GM23338 (cell line): ENCODE data around the gene ELOVL6. TPM values are rescaled to one million over a fixed set of nuclear protein-coding genes. Genes with fewer than 3 reads are reported as not detected.

Experiments used
- ATAC-seq: fragments of 200-7000 bp; cut with Tn5 transposase; 3 replicates; pipeline ENCODE4 v1.9.1; 2020
- DNase-seq: peaks from one replicate; pipeline ENCODE4 v3.0.0-alpha.2; 2015; ENCODE audit warnings: low spot score
- H2AFZ ChIP-seq: fragments of 200-600 bp; sonication (generic); 2 replicates; pipeline ENCODE4 v1.8.0; 2016; ENCODE audit warnings: antibody characterized with exemption, mild to moderate bottlenecking, moderate library complexity
- H3F3A ChIP-seq: fragments of 200-600 bp; sonication (generic); replicated peaks from 2 replicates; pipeline ENCODE4 v1.8.0; 2017; ENCODE audit warnings: antibody characterized with exemption, mixed run types, low read depth
- H3K27ac ChIP-seq: fragments of 200-600 bp; sonication (generic); 2 replicates; pipeline ENCODE4 v1.6.1; 2016; ENCODE audit warnings: low read depth
- H3K27me3 ChIP-seq: fragments of 200-600 bp; sonication (generic); 2 replicates; pipeline ENCODE4 v1.8.0; 2016; ENCODE audit warnings: mild to moderate bottlenecking, mixed run types, moderate library complexity; ENCODE audit not compliant: insufficient read depth
- H3K36me3 ChIP-seq: fragments of 200-600 bp; sonication (generic); 2 replicates; pipeline ENCODE4 v1.8.0; 2016; ENCODE audit warnings: mild to moderate bottlenecking; ENCODE audit not compliant: insufficient read depth
- H3K4me1 ChIP-seq: fragments of 200-600 bp; sonication (generic); 2 replicates; pipeline ENCODE4 v1.8.0; 2016; ENCODE audit warnings: mild to moderate bottlenecking, moderate library complexity; ENCODE audit not compliant: insufficient read depth
- H3K4me2 ChIP-seq: fragments of 200-600 bp; sonication (generic); 2 replicates; pipeline ENCODE4 v1.7.1; 2017; ENCODE audit warnings: mixed run types
- H3K4me3 ChIP-seq: fragments of 200-600 bp; sonication (generic); 2 replicates; pipeline ENCODE4 v1.6.1; 2016; ENCODE audit warnings: mixed run types
- H3K79me2 ChIP-seq: fragments of 200-600 bp; sonication (generic); replicated peaks from 2 replicates; pipeline ENCODE4 v1.8.0; 2017; ENCODE audit warnings: mild to moderate bottlenecking; ENCODE audit not compliant: insufficient read depth
- H3K9me2 ChIP-seq: fragments of 200-600 bp; sonication (generic); 2 replicates; pipeline ENCODE4 v1.8.0; 2017; ENCODE audit not compliant: insufficient read depth
- H4K20me1 ChIP-seq: fragments of 200-600 bp; sonication (generic); replicated peaks from 2 replicates; pipeline ENCODE4 v1.8.0; 2017; ENCODE audit warnings: mild to moderate bottlenecking; ENCODE audit not compliant: insufficient read depth
- H3K27ac Mint-ChIP-seq: 2 replicates; pipeline ENCODE4 v1.8.0; 2020; ENCODE audit warnings: inconsistent platforms, mild to moderate bottlenecking, moderate library complexity, mixed read lengths
- H3K27me3 Mint-ChIP-seq: 3 replicates; pipeline ENCODE4 v1.8.0; 2022; ENCODE audit warnings: low read depth, mild to moderate bottlenecking, moderate library complexity, mixed read lengths, inconsistent platforms; ENCODE audit not compliant: insufficient read depth, poor library complexity
- H3K36me3 Mint-ChIP-seq: 3 replicates; pipeline ENCODE4 v1.8.0; 2021; ENCODE audit warnings: low read depth, mild to moderate bottlenecking, inconsistent platforms, moderate library complexity, mixed read lengths
- H3K4me1 Mint-ChIP-seq: 3 replicates; pipeline ENCODE4 v1.8.0; 2020; ENCODE audit warnings: mild to moderate bottlenecking, inconsistent platforms, mixed read lengths
- H3K4me3 Mint-ChIP-seq: 3 replicates; pipeline ENCODE4 v1.8.0; 2021; ENCODE audit warnings: moderate library complexity, mild to moderate bottlenecking, inconsistent platforms, mixed read lengths
- H3K9me3 Mint-ChIP-seq: 3 replicates; pipeline ENCODE4 v1.8.0; 2020; ENCODE audit warnings: moderate library complexity, mild to moderate bottlenecking, inconsistent platforms, mixed read lengths
- CREB1 ChIP-seq: fragments of 250-450 bp; sonication (Bioruptor Pico); IDR thresholded peaks from 2 replicates; pipeline ENCODE4 v1.5.0; 2020; ENCODE audit warnings: low read depth, mild to moderate bottlenecking, moderate library complexity
- EZH2 ChIP-seq: fragments of 200-600 bp; sonication (generic); IDR thresholded peaks from one replicate; pipeline ENCODE4 v1.8.0; 2017; ENCODE audit warnings: antibody characterized with exemption, mild to moderate bottlenecking, low read depth; ENCODE audit not compliant: unreplicated experiment
- EZH2phosphoT487 ChIP-seq: fragments of 200-600 bp; sonication (generic); IDR thresholded peaks from one replicate; pipeline ENCODE4 v1.8.1; 2018; ENCODE audit warnings: antibody characterized with exemption; ENCODE audit not compliant: unreplicated experiment
- JUNB ChIP-seq: IDR thresholded peaks from one replicate; pipeline ENCODE4 v1.6.1; 2016; ENCODE audit warnings: antibody characterized with exemption; ENCODE audit not compliant: unreplicated experiment
- NANOG ChIP-seq: IDR thresholded peaks from 2 replicates; pipeline ENCODE4 v1.6.1; 2016; ENCODE audit warnings: antibody characterized with exemption, borderline replicate concordance
- POLR2AphosphoS5 ChIP-seq: IDR thresholded peaks from 2 replicates; pipeline ENCODE4 v1.6.1; 2016; ENCODE audit warnings: antibody characterized with exemption, low read depth
- STAT1 ChIP-seq: IDR thresholded peaks from one replicate; pipeline ENCODE4 v1.6.1; 2016; ENCODE audit warnings: antibody characterized with exemption; ENCODE audit not compliant: unreplicated experiment
- ZNF114 ChIP-seq: fragments of 250-450 bp; sonication (Bioruptor Pico); IDR thresholded peaks from 2 replicates; pipeline ENCODE4 v1.5.0; 2020; ENCODE audit warnings: mild to moderate bottlenecking, moderate library complexity
- ZNF331 ChIP-seq: fragments of 250-450 bp; sonication (Bioruptor Pico); IDR thresholded peaks from 2 replicates; pipeline ENCODE4 v1.5.0; 2020; ENCODE audit warnings: low read depth, mild to moderate bottlenecking, moderate library complexity
- polyA plus RNA-seq: library from polyadenylated mRNA; unstranded; fragments of >200 nt; fragmentation: Nextera tagmentation; extraction: Ambion mirVana; gene quantifications from 2 replicates; pipeline ENCODE4 v1.2.1, GENCODE V29; 2016
- total RNA-seq: library from RNA; depleted of rRNA; stranded (reverse); fragments of >200 nt; shearing (Covaris generic); gene quantifications from 2 replicates; pipeline ENCODE4 v1.2.3, GENCODE V29; 2014
- TF ChIP-seq, protein P1 (sequence below), 2 experiments: fragments of 200-600 bp in 1 of 2; sonication (generic) in 1 of 2; conservative IDR thresholded peaks; 2 replicates each; pipeline versions ENCODE4 v1.5.1 to v1.6.1; 2016 to 2017; ENCODE audit warnings: antibody characterized with exemption in 2 of 2, low read depth in 2 of 2, mild to moderate bottlenecking in 2 of 2, moderate library complexity in 1 of 2
- TF ChIP-seq, protein P2 (sequence below): IDR thresholded peaks from 2 replicates; pipeline ENCODE4 v1.6.1; 2016; ENCODE audit warnings: antibody characterized with exemption
- TF ChIP-seq, protein P3 (sequence below): IDR thresholded peaks from one replicate; pipeline ENCODE4 v1.6.1; 2018; ENCODE audit warnings: antibody characterized with exemption; ENCODE audit not compliant: unreplicated experiment
- TF ChIP-seq, protein P4 (sequence below): fragments of 250-450 bp; sonication (Bioruptor Pico); IDR thresholded peaks from 2 replicates; pipeline ENCODE4 v1.5.0; 2020; ENCODE audit warnings: mild to moderate bottlenecking, moderate library complexity

ELOVL6 gene
- total and polyA plus RNA-seq, 2 experiments from 2014 or later: 82.7 to 89.5 TPM

DNA sequence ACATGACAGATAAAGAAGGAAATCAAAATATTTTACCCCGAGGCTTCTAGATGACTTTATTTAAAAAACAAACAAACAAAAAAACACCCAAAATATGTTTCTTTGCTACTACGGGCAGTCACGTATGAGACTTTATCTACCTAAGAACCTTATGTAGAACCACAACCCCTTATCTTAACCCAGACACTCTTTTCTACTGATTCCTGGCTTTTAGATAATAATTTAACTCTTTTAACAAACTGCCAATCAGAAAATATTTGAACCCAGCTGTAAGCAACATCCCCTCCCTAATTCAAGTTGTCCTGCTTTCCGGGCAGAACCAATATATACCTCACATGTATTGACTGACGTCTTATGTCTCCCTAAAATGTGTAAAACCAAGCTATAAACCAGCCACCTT, 15.4 kb downstream of the ELOVL6 start (continued):
- TF ChIP-seq EZH2phosphoT487 (no peak), CREB1 (CRISPR knock-in tag) (no peak), EZH2 (no peak), STAT1 (no peak), ZNF114 (CRISPR knock-in tag) (no peak), POLR2AphosphoS5 (no peak)
- TF ChIP-seq, protein P1, sequence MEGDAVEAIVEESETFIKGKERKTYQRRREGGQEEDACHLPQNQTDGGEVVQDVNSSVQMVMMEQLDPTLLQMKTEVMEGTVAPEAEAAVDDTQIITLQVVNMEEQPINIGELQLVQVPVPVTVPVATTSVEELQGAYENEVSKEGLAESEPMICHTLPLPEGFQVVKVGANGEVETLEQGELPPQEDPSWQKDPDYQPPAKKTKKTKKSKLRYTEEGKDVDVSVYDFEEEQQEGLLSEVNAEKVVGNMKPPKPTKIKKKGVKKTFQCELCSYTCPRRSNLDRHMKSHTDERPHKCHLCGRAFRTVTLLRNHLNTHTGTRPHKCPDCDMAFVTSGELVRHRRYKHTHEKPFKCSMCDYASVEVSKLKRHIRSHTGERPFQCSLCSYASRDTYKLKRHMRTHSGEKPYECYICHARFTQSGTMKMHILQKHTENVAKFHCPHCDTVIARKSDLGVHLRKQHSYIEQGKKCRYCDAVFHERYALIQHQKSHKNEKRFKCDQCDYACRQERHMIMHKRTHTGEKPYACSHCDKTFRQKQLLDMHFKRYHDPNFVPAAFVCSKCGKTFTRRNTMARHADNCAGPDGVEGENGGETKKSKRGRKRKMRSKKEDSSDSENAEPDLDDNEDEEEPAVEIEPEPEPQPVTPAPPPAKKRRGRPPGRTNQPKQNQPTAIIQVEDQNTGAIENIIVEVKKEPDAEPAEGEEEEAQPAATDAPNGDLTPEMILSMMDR (conservative IDR thresholded peaks at IDR 0.05; ENCODE audit: low read depth in 2 of 2): no peak
- TF ChIP-seq, protein P2, sequence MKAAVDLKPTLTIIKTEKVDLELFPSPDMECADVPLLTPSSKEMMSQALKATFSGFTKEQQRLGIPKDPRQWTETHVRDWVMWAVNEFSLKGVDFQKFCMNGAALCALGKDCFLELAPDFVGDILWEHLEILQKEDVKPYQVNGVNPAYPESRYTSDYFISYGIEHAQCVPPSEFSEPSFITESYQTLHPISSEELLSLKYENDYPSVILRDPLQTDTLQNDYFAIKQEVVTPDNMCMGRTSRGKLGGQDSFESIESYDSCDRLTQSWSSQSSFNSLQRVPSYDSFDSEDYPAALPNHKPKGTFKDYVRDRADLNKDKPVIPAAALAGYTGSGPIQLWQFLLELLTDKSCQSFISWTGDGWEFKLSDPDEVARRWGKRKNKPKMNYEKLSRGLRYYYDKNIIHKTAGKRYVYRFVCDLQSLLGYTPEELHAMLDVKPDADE: no peak

DNA sequence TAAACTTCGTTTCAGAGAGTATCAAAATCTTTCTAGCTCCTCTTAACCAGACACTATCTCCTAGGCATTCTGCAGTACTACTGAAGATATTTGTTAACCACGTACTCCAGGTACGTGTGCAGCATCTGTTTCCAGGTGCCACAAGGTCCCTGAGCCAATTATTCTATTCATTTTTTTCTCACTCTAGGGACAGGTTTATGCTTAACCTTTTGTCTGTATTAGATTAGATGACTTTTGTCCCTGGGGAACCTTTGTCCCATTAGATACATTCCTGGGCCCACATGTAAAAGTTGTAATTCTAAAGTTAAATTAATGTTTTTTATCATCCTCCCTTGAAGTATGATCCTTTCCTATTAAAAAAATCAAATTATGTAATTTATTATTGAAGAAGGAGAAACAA, 16.5 kb downstream of the ELOVL6 start:
- DNase-seq: no peak
- ATAC-seq: no peak
- Histone ChIP-seq H3K4me3 (no peak overlapping the region), H3K9me2 (no peaks in the 10 kb centered on the region), H3K27ac (no peak overlapping the region), H3K36me3 (peaks cover 13% of the 10 kb centered on the region), H3K4me1 (peaks cover 20% of the 10 kb centered on the region), H3F3A (peaks cover 7% of the 10 kb centered on the region; the same call in 1 of the 2 replicates), H2AFZ (no peak overlapping the region), H3K27me3 (no peaks in the 10 kb centered on the region), H4K20me1 (peaks cover 32% of the 10 kb centered on the region), H3K79me2 (peaks cover 96% of the 10 kb centered on the region), H3K4me2 (no peak overlapping the region)
- peaks cover 4% of the 10 kb centered on the region for H3K27me3 Mint-ChIP-seq
- no peaks in the 10 kb centered on the region for H3K9me3 Mint-ChIP-seq
- no peak overlapping the region for H3K27ac Mint-ChIP-seq
- peaks cover 50% of the 10 kb centered on the region for H3K36me3 Mint-ChIP-seq
- peaks cover 33% of the 10 kb centered on the region for H3K4me1 Mint-ChIP-seq
- H3K4me3 Mint-ChIP-seq: no peak overlapping the region
- TF ChIP-seq JUNB (no peak), EZH2 (no peak), POLR2AphosphoS5 (no peak), ZNF114 (CRISPR knock-in tag) (no peak), NANOG (no peak), ZNF331 (CRISPR knock-in tag) (no peak), CREB1 (CRISPR knock-in tag) (no peak), EZH2phosphoT487 (no peak), STAT1 (no peak)
- TF ChIP-seq, protein P3, sequence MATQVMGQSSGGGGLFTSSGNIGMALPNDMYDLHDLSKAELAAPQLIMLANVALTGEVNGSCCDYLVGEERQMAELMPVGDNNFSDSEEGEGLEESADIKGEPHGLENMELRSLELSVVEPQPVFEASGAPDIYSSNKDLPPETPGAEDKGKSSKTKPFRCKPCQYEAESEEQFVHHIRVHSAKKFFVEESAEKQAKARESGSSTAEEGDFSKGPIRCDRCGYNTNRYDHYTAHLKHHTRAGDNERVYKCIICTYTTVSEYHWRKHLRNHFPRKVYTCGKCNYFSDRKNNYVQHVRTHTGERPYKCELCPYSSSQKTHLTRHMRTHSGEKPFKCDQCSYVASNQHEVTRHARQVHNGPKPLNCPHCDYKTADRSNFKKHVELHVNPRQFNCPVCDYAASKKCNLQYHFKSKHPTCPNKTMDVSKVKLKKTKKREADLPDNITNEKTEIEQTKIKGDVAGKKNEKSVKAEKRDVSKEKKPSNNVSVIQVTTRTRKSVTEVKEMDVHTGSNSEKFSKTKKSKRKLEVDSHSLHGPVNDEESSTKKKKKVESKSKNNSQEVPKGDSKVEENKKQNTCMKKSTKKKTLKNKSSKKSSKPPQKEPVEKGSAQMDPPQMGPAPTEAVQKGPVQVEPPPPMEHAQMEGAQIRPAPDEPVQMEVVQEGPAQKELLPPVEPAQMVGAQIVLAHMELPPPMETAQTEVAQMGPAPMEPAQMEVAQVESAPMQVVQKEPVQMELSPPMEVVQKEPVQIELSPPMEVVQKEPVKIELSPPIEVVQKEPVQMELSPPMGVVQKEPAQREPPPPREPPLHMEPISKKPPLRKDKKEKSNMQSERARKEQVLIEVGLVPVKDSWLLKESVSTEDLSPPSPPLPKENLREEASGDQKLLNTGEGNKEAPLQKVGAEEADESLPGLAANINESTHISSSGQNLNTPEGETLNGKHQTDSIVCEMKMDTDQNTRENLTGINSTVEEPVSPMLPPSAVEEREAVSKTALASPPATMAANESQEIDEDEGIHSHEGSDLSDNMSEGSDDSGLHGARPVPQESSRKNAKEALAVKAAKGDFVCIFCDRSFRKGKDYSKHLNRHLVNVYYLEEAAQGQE: no peak
- TF ChIP-seq, protein P4, sequence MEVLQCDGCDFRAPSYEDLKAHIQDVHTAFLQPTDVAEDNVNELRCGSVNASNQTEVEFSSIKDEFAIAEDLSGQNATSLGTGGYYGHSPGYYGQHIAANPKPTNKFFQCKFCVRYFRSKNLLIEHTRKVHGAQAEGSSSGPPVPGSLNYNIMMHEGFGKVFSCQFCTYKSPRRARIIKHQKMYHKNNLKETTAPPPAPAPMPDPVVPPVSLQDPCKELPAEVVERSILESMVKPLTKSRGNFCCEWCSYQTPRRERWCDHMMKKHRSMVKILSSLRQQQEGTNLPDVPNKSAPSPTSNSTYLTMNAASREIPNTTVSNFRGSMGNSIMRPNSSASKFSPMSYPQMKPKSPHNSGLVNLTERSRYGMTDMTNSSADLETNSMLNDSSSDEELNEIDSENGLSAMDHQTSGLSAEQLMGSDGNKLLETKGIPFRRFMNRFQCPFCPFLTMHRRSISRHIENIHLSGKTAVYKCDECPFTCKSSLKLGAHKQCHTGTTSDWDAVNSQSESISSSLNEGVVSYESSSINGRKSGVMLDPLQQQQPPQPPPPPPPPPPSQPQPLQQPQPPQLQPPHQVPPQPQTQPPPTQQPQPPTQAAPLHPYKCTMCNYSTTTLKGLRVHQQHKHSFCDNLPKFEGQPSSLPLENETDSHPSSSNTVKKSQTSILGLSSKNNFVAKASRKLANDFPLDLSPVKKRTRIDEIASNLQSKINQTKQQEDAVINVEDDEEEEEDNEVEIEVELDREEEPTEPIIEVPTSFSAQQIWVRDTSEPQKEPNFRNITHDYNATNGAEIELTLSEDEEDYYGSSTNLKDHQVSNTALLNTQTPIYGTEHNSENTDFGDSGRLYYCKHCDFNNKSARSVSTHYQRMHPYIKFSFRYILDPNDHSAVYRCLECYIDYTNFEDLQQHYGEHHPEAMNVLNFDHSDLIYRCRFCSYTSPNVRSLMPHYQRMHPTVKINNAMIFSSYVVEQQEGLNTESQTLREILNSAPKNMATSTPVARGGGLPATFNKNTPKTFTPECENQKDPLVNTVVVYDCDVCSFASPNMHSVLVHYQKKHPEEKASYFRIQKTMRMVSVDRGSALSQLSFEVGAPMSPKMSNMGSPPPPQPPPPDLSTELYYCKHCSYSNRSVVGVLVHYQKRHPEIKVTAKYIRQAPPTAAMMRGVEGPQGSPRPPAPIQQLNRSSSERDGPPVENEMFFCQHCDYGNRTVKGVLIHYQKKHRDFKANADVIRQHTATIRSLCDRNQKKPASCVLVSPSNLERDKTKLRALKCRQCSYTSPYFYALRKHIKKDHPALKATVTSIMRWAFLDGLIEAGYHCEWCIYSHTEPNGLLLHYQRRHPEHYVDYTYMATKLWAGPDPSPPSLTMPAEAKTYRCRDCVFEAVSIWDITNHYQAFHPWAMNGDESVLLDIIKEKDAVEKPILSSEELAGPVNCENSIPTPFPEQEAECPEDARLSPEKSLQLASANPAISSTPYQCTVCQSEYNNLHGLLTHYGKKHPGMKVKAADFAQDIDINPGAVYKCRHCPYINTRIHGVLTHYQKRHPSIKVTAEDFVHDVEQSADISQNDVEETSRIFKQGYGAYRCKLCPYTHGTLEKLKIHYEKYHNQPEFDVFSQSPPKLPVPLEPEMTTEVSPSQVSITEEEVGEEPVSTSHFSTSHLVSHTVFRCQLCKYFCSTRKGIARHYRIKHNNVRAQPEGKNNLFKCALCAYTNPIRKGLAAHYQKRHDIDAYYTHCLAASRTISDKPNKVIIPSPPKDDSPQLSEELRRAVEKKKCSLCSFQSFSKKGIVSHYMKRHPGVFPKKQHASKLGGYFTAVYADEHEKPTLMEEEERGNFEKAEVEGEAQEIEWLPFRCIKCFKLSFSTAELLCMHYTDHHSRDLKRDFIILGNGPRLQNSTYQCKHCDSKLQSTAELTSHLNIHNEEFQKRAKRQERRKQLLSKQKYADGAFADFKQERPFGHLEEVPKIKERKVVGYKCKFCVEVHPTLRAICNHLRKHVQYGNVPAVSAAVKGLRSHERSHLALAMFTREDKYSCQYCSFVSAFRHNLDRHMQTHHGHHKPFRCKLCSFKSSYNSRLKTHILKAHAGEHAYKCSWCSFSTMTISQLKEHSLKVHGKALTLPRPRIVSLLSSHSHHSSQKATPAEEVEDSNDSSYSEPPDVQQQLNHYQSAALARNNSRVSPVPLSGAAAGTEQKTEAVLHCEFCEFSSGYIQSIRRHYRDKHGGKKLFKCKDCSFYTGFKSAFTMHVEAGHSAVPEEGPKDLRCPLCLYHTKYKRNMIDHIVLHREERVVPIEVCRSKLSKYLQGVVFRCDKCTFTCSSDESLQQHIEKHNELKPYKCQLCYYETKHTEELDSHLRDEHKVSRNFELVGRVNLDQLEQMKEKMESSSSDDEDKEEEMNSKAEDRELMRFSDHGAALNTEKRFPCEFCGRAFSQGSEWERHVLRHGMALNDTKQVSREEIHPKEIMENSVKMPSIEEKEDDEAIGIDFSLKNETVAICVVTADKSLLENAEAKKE (CRISPR knock-in tag): no peak
